DMS153 treated with DMSO at 0.1 percent for 48 hours (cell line): ENCODE measurements around the gene ASXL3.

ENCODE experiments used
- DNase-seq: peaks from one replicate; lab custom pipeline; 2025; ENCODE audit not compliant: unreplicated experiment; lab: John Stamatoyannopoulos, UW

The ASXL3 gene

GRCh38 chr18:33712719-33713118 is 134.7 kb downstream of the ASXL3 start:
- DNase-seq: no peak

- no peak for DNase-seq
Observed at GRCh38 chr18:33716061-33716683, 138.2 kb downstream of the ASXL3 start.

GRCh38 chr18:33717339-33717738 is 139.3 kb downstream of the ASXL3 start:
- DNase-seq: no peak

GRCh38 chr18:33720133-33720532 is 142.1 kb downstream of the ASXL3 start:
- DNase-seq: no peak

- DNase-seq: no peak
Observed at GRCh38 chr18:33729556-33729955, 151.5 kb downstream of the ASXL3 start.

GRCh38 chr18:33733376-33733775 is 155.4 kb downstream of the ASXL3 start:
- no peak for DNase-seq

GRCh38 chr18:33735428-33735827 is 157.4 kb downstream of the ASXL3 start:
- DNase-seq: no peak

- DNase-seq: no peak
Observed at GRCh38 chr18:33741760-33742159, 163.7 kb downstream of the ASXL3 start.

- DNase-seq: peak; percentile 64
Observed at GRCh38 chr18:33744032-33744697, 166.1 kb downstream of the ASXL3 start.

GRCh38 chr18:33745151-33745795 is 167.3 kb downstream of the ASXL3 start:
- peak; percentile 78 for DNase-seq

GRCh38 chr18:33745871-33746545 is 168.0 kb downstream of the ASXL3 start:
- DNase-seq: peak; percentile 91

- peak; percentile 58 for DNase-seq
Observed at GRCh38 chr18:33749834-33750233, 171.8 kb downstream of the ASXL3 start.

- DNase-seq: peak; percentile 58
Observed at GRCh38 chr18:33750366-33750765, 172.3 kb downstream of the ASXL3 start.

GRCh38 chr18:33751613-33752221 is 173.7 kb downstream of the ASXL3 start:
- DNase-seq: peak; percentile 83

- peak; percentile 44 for DNase-seq
Observed at GRCh38 chr18:33755391-33755790, 177.4 kb downstream of the ASXL3 start.

GRCh38 chr18:33755931-33756560 is 178.0 kb downstream of the ASXL3 start:
- peak; percentile 76 for DNase-seq

GRCh38 chr18:33757037-33757436 is 179.0 kb downstream of the ASXL3 start:
- peak; percentile 41 for DNase-seq

GRCh38 chr18:33761363-33761762 is 183.3 kb downstream of the ASXL3 start:
- DNase-seq: no peak

GRCh38 chr18:33781429-33781828 is 203.4 kb downstream of the ASXL3 start:
- DNase-seq: peak; percentile 45
